ENCODE results near the gene EIPR1. TPM values are rescaled to one million over a fixed set of nuclear protein-coding genes. Genes with fewer than 3 reads are reported as not detected.

EIPR1 gene
- total and polyA plus RNA-seq, 2 of the 13 experiments (the other 11 are each of a cell fraction or from before 2014, with no cell fraction given): 70.0 to 96.3 TPM

DNA sequence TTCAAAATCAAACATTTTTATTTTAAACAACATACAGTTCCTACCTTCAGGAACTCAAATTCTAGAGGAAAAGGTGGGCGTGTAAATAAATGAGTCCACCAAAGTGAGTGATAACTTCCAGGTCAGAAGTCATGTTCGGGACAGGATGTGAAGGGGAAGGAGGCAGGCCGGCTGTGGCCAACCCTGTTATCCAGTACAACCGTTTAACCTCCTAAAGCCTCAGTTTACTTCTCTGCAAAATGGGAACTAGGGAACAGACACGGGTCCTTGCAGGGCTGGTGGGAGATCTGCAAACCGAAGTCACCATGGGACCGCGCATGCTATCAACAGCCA is 373 bp downstream of the EIPR1 start (continued):
- TF ChIP-seq, protein P1, sequence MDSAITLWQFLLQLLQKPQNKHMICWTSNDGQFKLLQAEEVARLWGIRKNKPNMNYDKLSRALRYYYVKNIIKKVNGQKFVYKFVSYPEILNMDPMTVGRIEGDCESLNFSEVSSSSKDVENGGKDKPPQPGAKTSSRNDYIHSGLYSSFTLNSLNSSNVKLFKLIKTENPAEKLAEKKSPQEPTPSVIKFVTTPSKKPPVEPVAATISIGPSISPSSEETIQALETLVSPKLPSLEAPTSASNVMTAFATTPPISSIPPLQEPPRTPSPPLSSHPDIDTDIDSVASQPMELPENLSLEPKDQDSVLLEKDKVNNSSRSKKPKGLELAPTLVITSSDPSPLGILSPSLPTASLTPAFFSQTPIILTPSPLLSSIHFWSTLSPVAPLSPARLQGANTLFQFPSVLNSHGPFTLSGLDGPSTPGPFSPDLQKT (CRISPR knock-in tag; IDR thresholded peaks at IDR 0.05; ENCODE audit: borderline replicate concordance): no peak
- 0 out of 2 replicates have a peak, but pooled peaks have one; percentile 68 for TF ChIP-seq DNMT3B (CRISPR knock-in tag; conservative IDR thresholded peaks at IDR 0.05)
- 0 out of 4 replicates have a peak, but pooled peaks of 1 of the 2 experiments have one; percentile 11 for TF ChIP-seq NR2F1 (CRISPR knock-in tag; IDR thresholded peaks at IDR 0.05)
- peak; percentile 26; the same call in 1 of the 2 replicates for TF ChIP-seq FOXA3 (CRISPR knock-in tag; IDR thresholded peaks at IDR 0.05)
- 0 out of 2 replicates have a peak, but pooled peaks have one; percentile 15 for TF ChIP-seq CCDC6 (CRISPR knock-in tag; IDR thresholded peaks at IDR 0.05)
- 0 out of 2 replicates have a peak, but pooled peaks have one; percentile 4 for TF ChIP-seq SSRP1 (CRISPR knock-in tag; IDR thresholded peaks at IDR 0.05)
- 0 out of 2 replicates have a peak, but pooled peaks have one; percentile 3 for TF ChIP-seq THRA (CRISPR knock-in tag; IDR thresholded peaks at IDR 0.05; ENCODE audit: borderline replicate concordance)
- TF ChIP-seq, protein P2, sequence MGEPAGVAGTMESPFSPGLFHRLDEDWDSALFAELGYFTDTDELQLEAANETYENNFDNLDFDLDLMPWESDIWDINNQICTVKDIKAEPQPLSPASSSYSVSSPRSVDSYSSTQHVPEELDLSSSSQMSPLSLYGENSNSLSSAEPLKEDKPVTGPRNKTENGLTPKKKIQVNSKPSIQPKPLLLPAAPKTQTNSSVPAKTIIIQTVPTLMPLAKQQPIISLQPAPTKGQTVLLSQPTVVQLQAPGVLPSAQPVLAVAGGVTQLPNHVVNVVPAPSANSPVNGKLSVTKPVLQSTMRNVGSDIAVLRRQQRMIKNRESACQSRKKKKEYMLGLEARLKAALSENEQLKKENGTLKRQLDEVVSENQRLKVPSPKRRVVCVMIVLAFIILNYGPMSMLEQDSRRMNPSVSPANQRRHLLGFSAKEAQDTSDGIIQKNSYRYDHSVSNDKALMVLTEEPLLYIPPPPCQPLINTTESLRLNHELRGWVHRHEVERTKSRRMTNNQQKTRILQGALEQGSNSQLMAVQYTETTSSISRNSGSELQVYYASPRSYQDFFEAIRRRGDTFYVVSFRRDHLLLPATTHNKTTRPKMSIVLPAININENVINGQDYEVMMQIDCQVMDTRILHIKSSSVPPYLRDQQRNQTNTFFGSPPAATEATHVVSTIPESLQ (CRISPR knock-in tag; conservative IDR thresholded peaks at IDR 0.05): 0 out of 2 replicates have a peak, but pooled peaks have one; percentile 7

Measured in HepG2 (cell line).